HG03045 (cell line): Measurements from ENCODE around the gene TNFSF11.

ENCODE experiments used
- ATAC-seq: cut with Tn5 transposase; IDR thresholded peaks from one replicate; pipeline ENCODE4 v1.9.1; 2021; ENCODE audit warnings: mild to moderate bottlenecking, moderate library complexity; ENCODE audit not compliant: unreplicated experiment

The TNFSF11 gene

DNA sequence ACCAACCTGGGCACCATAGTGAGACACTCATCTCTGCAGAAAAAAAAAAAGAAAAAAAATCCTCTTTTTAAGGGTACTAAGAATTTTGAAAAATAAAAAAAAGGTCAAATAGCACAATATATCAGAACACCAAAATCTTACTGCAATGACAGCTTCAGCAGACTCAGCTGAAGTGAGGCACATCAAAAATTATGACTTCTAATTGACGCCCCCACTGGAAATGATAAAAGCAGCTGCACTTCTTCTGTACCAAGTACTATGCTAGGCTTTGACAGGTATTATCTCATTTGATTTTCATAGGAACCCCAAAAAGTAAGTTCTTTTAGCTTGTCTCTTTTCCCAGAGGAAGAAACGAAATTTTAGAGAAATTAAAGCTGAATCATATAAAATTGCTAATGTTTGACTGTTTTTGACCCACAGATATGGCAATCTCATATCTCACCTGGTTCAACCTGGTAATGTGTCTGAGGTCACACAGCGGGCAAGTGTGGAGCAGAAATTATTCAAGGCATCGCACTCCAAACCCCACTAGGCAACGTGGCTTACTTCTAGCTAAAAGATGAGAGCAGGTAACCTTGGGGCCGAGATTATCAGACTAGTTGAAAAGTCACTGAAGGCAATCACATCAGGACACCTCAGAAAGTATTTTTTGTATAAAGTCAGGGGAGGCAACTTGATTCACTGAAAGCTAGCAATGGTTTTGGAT is 78.1 kb downstream of the TNFSF11 start:
- ATAC-seq = no peak

DNA sequence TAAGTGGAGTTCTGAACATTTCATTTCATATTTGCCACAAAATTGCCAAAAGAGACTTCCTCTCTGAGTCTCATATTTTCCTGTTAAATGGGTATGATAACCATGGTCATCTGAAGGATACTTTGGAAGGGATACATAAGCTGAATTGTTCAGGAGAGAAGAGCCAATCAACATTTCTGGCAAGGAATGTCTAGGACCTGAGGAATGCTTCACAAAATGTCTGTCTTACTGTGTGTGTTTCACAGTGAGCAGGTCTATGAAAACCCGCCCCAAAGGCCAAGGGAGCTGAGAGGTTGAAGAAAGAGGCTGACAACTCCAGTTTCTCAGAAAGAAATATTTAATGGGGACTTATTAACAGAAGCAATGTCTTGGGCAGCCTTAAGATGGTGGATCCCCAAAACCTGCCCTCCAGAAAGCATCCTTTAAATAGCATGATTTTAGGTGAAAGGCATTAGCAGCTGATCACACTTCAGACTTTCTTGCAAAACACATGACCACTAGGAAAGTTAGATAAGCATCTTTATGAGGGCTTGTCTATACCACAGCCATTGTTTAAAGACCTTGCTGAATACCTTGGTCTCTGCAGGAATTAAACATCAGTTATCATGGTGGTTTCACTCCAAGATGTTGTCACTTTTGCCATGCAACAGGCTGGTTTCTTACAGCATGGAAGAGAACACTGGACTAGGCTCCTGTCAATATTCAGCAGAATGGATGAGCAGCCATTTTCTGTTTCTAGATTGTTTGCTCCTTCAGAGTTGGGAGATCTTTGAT is 78.9 kb downstream of the TNFSF11 start:
- no peak for ATAC-seq

DNA sequence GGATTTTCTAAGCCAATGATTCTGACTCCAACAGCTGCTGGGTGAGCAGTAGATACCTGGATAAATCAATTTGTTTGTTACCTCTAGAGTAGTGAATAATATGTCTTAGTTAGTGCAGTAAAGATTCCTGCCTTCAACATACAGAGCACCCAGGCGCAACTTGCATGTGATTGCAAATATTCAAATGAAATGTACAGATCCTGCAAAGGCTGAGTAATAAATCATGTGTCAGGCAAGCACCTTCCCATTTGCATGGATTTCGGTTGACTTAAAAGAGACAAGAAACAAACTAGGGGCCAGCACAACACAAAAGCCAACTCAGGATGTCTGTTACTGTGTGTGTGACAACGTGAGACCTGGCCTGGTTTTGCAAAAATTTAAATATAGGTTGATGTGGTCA is 79.7 kb downstream of the TNFSF11 start:
- no peak for ATAC-seq

DNA sequence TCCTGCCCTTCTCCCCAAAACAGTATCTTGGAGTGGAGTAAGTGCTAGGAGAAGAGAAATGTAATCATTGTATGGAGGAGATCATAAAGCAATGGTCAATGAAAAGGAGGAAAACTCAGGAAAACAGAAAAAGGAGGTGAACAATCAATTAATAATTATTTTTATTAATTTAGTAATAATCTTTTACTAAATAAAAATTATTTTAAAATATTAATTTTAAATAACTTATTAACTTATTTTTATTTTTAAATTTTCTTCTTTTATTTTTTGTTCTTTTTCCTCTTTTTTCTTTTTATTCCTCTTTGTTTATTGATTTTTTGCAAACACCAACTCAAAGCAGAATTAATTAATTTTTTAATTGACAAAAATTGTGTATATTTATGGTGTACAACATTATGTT is 80.3 kb downstream of the TNFSF11 start:
- no peak for ATAC-seq

DNA sequence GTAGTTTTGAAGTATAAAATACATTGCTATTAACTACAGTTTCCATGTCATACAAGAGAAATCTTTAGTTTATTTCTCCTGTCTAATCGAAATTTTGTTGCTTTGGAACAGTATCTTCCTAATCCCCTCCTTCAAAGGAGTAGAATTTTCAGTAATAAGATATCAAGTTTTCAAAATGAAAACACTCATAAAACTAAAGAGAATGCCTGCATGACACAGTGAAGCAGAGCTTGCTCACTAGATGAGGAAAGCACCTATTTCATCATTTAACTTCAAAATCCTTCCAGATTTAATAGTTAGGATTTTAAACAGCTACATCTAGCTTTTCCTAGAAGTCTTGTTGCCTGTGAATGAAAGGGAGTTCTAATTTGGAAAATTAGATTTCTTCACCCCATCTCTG is 80.8 kb downstream of the TNFSF11 start:
- ATAC-seq = no peak

DNA sequence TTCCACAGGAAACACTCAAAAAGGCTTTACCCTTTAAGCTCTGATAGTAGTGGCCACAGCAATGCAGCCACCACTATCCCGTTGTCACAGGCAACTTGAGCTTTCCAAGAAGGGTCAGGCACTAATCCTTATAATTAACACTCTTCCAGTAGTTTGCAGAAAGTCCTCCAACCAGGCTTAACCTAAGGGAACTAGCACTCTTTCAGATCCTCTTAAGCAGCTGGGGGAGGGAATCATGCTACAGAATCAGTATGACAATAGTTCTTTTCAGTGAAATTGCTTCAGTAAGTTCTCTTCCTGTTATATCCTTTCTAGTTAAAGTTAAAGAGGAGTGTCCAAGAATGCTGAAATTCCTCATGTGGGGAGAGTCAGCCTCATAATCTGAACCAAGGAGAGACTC is 82.2 kb downstream of the TNFSF11 start:
- no peak for ATAC-seq

DNA sequence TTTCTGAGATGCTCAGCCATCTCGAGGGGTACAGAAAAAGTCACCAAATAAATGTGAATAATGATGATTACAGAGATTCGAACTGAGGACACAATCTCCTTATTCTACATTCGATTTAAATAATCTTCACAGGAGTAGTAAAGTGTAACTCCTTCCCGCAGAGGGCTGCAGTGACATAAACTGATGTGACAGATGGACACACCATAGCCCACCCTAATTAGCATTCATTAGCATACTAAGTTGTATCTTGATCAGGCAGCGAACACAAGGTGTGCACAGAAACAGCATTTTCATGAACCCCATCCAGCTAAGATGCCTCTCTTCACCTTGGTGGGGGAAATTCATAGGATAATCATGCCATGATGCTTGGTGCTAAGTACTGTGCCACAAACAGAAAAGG is 83.0 kb downstream of the TNFSF11 start:
- no peak for ATAC-seq
